SU-DHL-6 (cell line): ENCODE results near the gene GTF2A1.
"Not testable (repeated sequence)": the region's sequence is repeated elsewhere in the genome, so short reads cannot be mapped to it uniquely, and the experiment has no call there.

Source experiments
- H2AFZ ChIP-seq: fragments of 200-600 bp; sonication (generic); 2 replicates; pipeline ENCODE4 v1.6.1; 2014; ENCODE audit warnings: low read depth, mild to moderate bottlenecking, moderate library complexity, mixed read lengths, antibody characterized with exemption, low read length; ENCODE audit not compliant: severe bottlenecking
- H3F3A ChIP-seq: fragments of 200-600 bp; shearing (Covaris generic); 2 replicates; pipeline ENCODE4 v1.6.0; 2016; ENCODE audit warnings: antibody characterized with exemption, mild to moderate bottlenecking; ENCODE audit not compliant: insufficient read depth
- H3K27ac ChIP-seq: fragments of 200-600 bp; sonication (generic); 2 replicates; pipeline ENCODE4 v1.5.1; 2016; ENCODE audit warnings: low read depth, mild to moderate bottlenecking, low read length, moderate library complexity, mixed read lengths
- H3K27me3 ChIP-seq: fragments of 200-600 bp; sonication (generic), shearing (Covaris generic); 2 replicates; pipeline ENCODE4 v1.6.0; 2014; ENCODE audit warnings: mild to moderate bottlenecking, low read length
- H3K36me3 ChIP-seq: fragments of 200-600 bp; sonication (generic); 2 replicates; pipeline ENCODE4 v1.6.1; 2014; ENCODE audit warnings: mild to moderate bottlenecking, low read length, mixed read lengths
- H3K4me2 ChIP-seq: fragments of 300-600, 200-600 bp; shearing (Covaris generic), sonication (generic); 2 replicates; pipeline ENCODE4 v1.6.0; 2014; ENCODE audit warnings: low read length, low read depth, mild to moderate bottlenecking; ENCODE audit not compliant: poor library complexity, severe bottlenecking
- H3K4me3 ChIP-seq: fragments of 200-600 bp; sonication (generic); 2 replicates; pipeline ENCODE4 v1.5.1; 2014; ENCODE audit warnings: antibody characterized with exemption, low read length, mild to moderate bottlenecking, mixed read lengths; ENCODE audit not compliant: insufficient read depth, poor library complexity, severe bottlenecking
- H3K79me2 ChIP-seq: fragments of 200-600 bp; sonication (generic); 2 replicates; pipeline ENCODE4 v1.6.1; 2014; ENCODE audit warnings: mild to moderate bottlenecking, low read length, moderate library complexity; ENCODE audit not compliant: insufficient read depth
- H3K9ac ChIP-seq: fragments of 200-600 bp; sonication (generic); 2 replicates; pipeline ENCODE4 v1.7.0; 2014; ENCODE audit warnings: mild to moderate bottlenecking, low read length
- H3K9me2 ChIP-seq: fragments of 200-600 bp; sonication (generic); replicated peaks from 2 replicates; pipeline ENCODE4 v1.6.1; 2014; ENCODE audit warnings: low read length; ENCODE audit not compliant: insufficient read depth
- H3K9me3 ChIP-seq: fragments of 200-600 bp; sonication (generic); 2 replicates; pipeline ENCODE4 v1.6.1; 2014; ENCODE audit warnings: low read length, mixed read lengths; ENCODE audit not compliant: insufficient read depth
- H4K20me1 ChIP-seq: fragments of 200-600 bp; sonication (generic); 2 replicates; pipeline ENCODE4 v1.6.1; 2014; ENCODE audit warnings: low read depth, mild to moderate bottlenecking, antibody characterized with exemption, low read length, moderate library complexity, mixed read lengths
- CTCF ChIP-seq: fragments of 200-600 bp; sonication (generic); IDR thresholded peaks from one replicate; pipeline ENCODE4 v1.5.1; 2017; ENCODE audit warnings: antibody characterized with exemption, mild to moderate bottlenecking, low read length, moderate library complexity; ENCODE audit not compliant: insufficient read depth, poor library complexity, severe bottlenecking
- EZH2phosphoT487 ChIP-seq: fragments of 200-600 bp; sonication (generic), shearing (Covaris generic); conservative IDR thresholded peaks from 2 replicates; pipeline ENCODE4 v1.6.1; 2018; ENCODE audit warnings: mild to moderate bottlenecking, antibody characterized with exemption, low read length, moderate library complexity, mixed read lengths

GTF2A1 gene

DNA sequence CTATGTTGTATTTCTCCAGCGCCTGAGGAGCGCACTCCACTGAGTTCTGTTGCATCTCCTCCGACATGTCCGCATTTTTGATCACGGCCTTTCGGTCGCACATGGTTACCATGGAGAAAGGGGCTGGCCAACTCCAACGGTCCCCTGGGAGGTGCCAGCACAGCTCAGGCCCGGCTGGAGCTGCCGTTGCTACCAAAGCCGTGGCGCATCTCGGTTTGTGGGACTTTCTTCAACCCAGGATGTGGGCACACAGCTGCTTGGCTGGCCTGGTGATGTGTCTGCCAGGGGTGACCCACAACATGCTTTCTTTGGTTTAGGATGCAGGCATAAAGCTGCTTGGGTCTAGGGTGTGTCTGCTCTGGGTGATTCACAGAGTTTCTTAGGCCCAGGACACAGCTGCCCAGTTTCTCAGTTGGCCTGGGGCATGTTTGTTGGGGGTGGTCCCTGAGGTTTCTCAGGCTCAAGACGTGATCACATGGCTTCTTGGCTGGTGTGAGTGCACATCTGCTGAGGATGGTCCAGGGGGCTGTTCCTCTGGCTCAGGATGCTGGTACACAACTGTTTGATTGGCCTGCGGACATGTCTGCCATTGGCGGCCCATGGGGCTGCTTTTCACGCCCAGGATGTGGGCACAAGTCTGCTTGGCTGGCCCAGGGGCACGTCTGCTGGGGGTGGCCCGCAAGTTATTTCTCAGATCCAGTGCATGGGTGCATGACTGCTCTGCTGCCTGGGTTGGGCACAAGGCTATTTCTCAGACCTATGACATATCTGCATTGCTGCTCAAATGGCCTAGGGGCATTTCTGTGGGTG, 25.9 kb upstream of the GTF2A1 start:
- no peaks in the 10 kb centered on the region for H3F3A ChIP-seq
- no peak overlapping the region for H2AFZ ChIP-seq
- no peaks in the 10 kb centered on the region; the same call in 1 of the 2 replicates for H3K9me3 ChIP-seq
- H3K9ac ChIP-seq, result no peak overlapping the region
- no peak overlapping the region for H3K27ac ChIP-seq
- no peak overlapping the region for H3K4me3 ChIP-seq
- H3K36me3 ChIP-seq, result no peaks in the 10 kb centered on the region
- no peak for TF ChIP-seq CTCF
- no peak for TF ChIP-seq EZH2phosphoT487
- H3K27me3 ChIP-seq, result no peaks in the 10 kb centered on the region
- no peaks in the 10 kb centered on the region for H4K20me1 ChIP-seq
- no peak overlapping the region for H3K4me2 ChIP-seq
- no peaks in the 10 kb centered on the region for H3K79me2 ChIP-seq
- H3K9me2 ChIP-seq, result no peaks in the 10 kb centered on the region

DNA sequence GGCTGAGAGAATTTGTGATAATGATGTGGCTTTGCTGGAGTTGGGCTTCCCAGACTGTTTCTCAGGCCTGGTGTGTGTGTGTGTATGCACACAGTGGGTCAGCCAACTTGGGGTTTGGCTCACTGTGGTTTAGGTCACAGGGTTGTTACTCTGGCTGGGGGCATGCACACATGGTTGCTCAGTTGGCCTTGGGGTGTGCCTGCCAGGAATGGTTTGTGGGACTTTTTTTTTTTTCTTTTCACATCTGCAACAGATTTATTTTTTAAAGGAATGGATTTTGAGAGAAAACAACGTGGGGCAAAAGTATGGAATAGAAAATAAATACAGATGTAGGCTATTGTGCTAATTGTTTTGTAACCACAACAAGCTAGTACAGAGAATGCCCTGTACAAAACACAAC, 25.0 kb upstream of the GTF2A1 start:
- Histone ChIP-seq H3K4me3 (no peak overlapping the region), H3K9ac (no peak overlapping the region), H3K9me2 (no peaks in the 10 kb centered on the region), H3K4me2 (no peak overlapping the region), H3K36me3 (no peaks in the 10 kb centered on the region), H3K9me3 (no peaks in the 10 kb centered on the region; the same call in 1 of the 2 replicates), H3K79me2 (no peaks in the 10 kb centered on the region), H2AFZ (no peak overlapping the region), H4K20me1 (no peaks in the 10 kb centered on the region), H3F3A (no peaks in the 10 kb centered on the region), H3K27me3 (no peaks in the 10 kb centered on the region), H3K27ac (no peak overlapping the region)
- no peak for TF ChIP-seq CTCF
- TF ChIP-seq EZH2phosphoT487, result no peak

- H3K27me3 ChIP-seq, H3K4me2 ChIP-seq, H3K79me2 ChIP-seq, H3K27ac ChIP-seq, H3K9me3 ChIP-seq, H3K4me3 ChIP-seq, H3K9ac ChIP-seq, H3K36me3 ChIP-seq, H4K20me1 ChIP-seq, H3F3A ChIP-seq, H3K9me2 ChIP-seq, H2AFZ ChIP-seq: not testable (repeated sequence)
Observed at GRCh38 chr14:81244431-81244830, 23.7 kb upstream of the GTF2A1 start.

GRCh38 chr14:81243499-81243898, 22.7 kb upstream of the GTF2A1 start:
- no peaks in the 10 kb centered on the region for H3K36me3 ChIP-seq
- H3F3A ChIP-seq, result no peaks in the 10 kb centered on the region
- H3K27ac ChIP-seq, result no peak overlapping the region
- no peak for TF ChIP-seq CTCF
- no peak for TF ChIP-seq EZH2phosphoT487
- no peak overlapping the region for H2AFZ ChIP-seq
- H3K79me2 ChIP-seq, result no peaks in the 10 kb centered on the region
- H3K9me3 ChIP-seq, result no peaks in the 10 kb centered on the region; the same call in 1 of the 2 replicates
- no peaks in the 10 kb centered on the region for H3K27me3 ChIP-seq
- no peaks in the 10 kb centered on the region for H4K20me1 ChIP-seq
- H3K9me2 ChIP-seq, result no peaks in the 10 kb centered on the region
- H3K9ac ChIP-seq, result no peak overlapping the region
- no peak overlapping the region for H3K4me3 ChIP-seq
- no peak overlapping the region for H3K4me2 ChIP-seq

- H2AFZ ChIP-seq, H3K4me2 ChIP-seq, H3K36me3 ChIP-seq, H4K20me1 ChIP-seq, H3K9me2 ChIP-seq, H3K9ac ChIP-seq, H3K27me3 ChIP-seq, H3K9me3 ChIP-seq, H3K27ac ChIP-seq, H3K79me2 ChIP-seq, H3K4me3 ChIP-seq, H3F3A ChIP-seq: not testable (repeated sequence)
Observed at GRCh38 chr14:81236849-81237248, 16.1 kb upstream of the GTF2A1 start.
